ENCODE measurements around the gene PUS3.

DNA sequence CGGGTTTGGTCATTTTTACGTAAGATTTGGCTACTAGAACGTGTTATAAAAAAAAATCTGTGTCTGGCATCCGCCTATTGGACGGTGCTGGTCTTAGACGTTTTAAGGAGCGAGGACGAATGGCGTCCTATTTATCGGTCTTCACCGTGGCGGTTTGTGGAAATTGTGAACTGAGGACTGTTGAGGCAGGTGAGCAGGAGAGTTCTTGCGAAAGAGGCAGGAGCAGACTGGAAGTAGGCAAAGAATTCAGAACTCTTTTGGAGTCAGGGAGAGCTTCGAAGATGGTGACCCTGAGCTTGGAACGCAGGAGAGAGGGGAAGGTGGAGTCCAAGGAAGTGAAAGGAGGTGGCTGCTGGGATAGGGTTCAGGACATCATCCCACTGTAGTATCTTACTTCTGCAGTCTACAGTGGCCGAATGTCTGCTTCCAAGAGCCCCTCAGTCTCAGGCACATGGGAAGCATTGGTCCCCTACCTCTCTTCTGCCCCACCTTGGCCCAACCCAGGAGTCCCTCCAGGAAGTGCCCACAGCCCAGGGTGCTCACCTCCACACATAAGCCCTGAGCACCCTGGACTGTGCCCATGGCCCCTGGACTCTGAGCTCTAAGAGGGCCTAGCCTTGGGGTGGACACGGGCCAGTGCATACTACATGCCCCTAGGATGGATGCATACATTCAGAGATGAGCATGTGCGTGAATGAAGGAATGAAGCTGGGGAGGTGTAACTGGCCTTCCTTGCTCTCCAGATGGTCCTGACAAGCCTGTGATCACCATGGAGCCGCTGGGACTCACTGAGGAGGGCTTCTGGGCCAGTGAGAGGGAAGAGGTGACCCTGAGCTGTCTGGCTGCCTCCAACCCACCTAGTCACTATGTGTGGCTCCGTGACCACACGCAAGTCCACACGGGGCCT lies 46.5 kb upstream of the PUS3 start:
- TF ChIP-seq CTCF (IDR thresholded peaks at IDR 0.05; ENCODE audit: low read depth, low read length) (no peak), EZH2phosphoT487 (IDR thresholded peaks at IDR 0.05; ENCODE audit: low read depth) (no peak)

Measured in OCI-LY3 (cell line).